ENCODE data around the gene ZNF850. TPM values are rescaled to one million over a fixed set of nuclear protein-coding genes. Genes with fewer than 3 reads are reported as not detected.
A peak's percentile ranks its signal among the peaks of the same experiment; 100 is the strongest.

The ZNF850 gene
- total RNA-seq, 1 donor from 2014 or later = 1.5 TPM

GRCh38 chr19:36688058-36688457 lies 84.5 kb downstream of the ZNF850 start:
- ATAC-seq = no peak

GRCh38 chr19:36687214-36688056 lies 85.2 kb downstream of the ZNF850 start, which contains the start of gene ZNF567:
Gene ZNF567, plus strand, starts transcription at chr19:36687612. Its CDS starts 7,256 bp downstream, at chr19:36694868.
- peak; percentile 99 for ATAC-seq

DNA sequence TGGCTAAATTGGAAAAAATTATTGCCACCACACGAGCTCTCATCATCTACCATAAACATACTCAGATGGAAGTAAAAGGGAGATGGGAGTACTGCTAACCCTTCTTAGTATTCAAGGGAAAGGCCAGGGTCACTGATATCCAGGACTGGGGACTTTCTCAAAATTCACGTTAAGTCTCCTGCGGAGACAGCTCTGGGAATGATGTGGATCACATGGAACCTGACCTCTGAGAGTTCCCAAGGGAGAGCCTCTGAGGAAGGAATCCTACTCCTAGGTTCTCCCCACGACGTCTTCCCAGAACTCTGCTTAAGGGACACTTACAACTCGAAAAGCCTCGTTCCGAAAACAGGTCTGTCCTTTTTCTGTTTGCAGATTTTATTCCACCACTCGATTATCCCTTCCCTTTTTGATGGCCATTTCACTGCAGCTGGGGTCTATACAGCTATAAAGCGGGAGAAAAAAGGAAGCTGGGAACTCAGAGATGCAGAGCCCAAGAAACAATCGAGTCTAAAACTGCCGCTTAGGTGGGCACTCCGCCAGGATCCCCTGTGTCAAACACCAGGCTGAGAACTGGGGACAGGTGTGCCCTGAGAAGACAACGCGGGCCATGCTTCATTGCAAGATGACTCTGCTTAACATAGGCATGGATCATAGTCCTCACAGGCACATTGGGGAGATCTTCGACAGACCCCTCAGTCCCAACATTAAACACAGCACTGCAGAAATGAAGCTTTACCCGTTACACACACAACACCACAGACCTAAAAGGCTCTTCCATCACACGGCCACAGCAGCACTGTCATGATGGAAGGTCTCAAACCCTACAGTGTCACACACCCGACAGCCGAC lies 86.0 kb downstream of the ZNF850 start:
- no peak for ATAC-seq

DNA sequence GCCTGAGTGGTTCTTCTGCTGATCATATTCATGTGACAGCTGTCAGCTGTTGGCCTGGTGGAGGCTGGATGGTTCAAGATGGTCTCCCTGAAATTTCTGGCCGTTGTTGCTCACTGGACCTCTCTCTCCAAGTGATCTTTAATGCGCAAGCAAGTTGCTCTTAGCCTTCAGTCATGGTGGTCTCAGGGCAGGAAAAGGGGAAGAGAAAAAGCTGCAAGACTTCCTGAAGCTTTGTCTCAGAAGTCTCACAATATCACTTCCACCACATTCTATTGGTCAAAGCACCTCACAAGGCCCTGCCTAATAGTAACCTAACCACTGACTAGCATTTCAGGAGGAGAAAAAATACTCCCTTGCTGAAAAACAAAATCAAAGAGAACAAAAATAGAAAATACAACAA lies 86.8 kb downstream of the ZNF850 start:
- no peak for ATAC-seq

DNA sequence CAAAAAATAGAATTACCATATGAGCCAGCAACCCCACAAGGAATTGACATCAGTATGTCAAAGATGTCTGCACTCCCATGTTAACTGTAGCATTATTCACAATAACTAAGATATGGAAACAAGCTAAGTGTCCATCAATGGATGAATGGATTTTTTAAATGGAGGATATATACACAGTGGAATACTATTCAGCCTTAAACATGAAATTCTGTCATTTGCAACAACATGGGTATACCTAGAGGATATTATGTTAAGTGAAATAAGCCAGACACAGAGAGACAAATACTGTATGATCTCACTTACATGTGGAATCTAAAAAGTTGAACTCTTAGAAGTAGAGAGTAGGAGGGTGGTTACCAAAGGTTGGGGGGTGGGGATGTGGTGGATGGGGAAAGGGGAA lies 93.2 kb downstream of the ZNF850 start:
- ATAC-seq = no peak

- no peak for ATAC-seq
Measured at GRCh38 chr19:36674201-36674600, 98.4 kb downstream of the ZNF850 start.

DNA sequence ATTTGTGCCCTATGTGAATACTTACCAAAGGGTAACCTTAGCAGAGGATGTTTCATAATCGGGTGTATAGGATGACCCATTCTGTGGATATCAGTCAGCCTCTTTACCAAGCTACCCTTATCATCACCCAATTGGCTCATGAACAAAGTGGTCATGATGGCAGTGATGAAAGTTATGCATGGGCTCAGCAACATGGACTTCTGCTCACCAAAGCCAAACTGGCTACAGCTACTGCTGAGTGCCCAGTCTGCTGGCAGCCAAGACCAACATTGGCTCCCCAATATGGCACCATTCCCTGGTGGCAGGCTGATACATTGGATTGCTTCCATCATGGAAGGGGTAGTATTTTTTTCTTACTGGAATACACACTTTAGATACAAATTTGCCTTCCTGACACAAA lies 100.2 kb downstream of the ZNF850 start:
- no peak for ATAC-seq

- ATAC-seq = no peak
Measured at GRCh38 chr19:36668646-36669045, 104.0 kb downstream of the ZNF850 start.

DNA sequence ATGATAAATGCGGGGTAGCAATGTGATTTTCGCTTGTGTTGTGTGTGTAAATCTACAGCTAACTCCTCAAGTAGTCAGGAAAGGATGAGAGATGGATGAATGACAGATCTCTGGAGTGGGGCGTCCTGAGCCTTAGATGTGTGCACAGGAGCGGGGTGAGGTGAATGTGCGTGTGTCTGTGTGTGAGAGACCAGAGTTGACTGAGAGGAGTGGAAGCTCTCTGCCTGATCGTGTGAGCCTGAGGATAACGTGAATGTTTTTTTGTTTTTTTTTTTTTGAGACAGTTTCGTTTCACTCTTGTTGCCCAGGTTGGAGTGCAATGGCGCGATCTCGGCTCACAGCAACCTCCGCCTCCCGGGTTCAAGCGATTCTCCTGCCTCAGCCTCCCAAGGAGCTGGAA lies 106.8 kb downstream of the ZNF850 start:
- no peak for ATAC-seq

Other genes with a start within 250 kb of the ZNF850 start
- 7.9 TPM for gene ZNF260, start 244.5 kb downstream of the ZNF850 start, total RNA-seq
- 3.8 TPM for gene ZNF529, start 199.5 kb downstream of the ZNF850 start, total RNA-seq
- 0.72 TPM for gene ZNF382, start 167.5 kb downstream of the ZNF850 start, total RNA-seq
- gene ZNF461, start 106.0 kb downstream of the ZNF850 start, total RNA-seq = 3.0 TPM
- 2.3 TPM for gene ZNF567, start 85.2 kb downstream of the ZNF850 start, total RNA-seq
- 4.9 TPM for gene ZNF790, start 65.6 kb upstream of the ZNF850 start, total RNA-seq
- gene ZNF345, start 78.1 kb upstream of the ZNF850 start, total RNA-seq = 3.0 TPM
- 1.5 TPM for gene ZNF829, start 143.5 kb upstream of the ZNF850 start, total RNA-seq
- 3.5 TPM for gene ZNF568, start 143.5 kb upstream of the ZNF850 start, total RNA-seq

All from esophagus mucosa (tissue), 1 donor.